Measurements from ENCODE around the gene LAMB3.
A peak's percentile ranks its signal among the peaks of the same experiment; 100 is the strongest.

Gene LAMB3

DNA sequence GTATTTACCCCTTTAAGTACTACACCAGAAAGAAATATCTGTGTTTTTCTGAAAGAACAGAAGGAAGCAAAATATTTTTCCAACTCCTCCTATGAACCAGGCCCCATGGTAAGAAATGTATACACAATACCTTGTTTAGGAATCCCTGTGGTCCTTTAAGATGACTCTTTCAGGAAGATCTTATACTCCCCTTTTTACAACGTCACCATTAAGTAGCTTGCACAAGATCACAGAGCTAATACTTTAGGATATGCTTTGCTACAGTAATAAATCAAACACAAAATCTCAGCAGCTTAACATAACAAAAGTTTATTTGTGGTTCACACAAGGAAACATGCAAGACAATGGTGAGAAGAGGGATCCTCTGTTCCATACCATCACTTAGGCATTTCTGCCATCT lies 8.8 kb upstream of the LAMB3 start:
- no peak for DNase-seq

DNA sequence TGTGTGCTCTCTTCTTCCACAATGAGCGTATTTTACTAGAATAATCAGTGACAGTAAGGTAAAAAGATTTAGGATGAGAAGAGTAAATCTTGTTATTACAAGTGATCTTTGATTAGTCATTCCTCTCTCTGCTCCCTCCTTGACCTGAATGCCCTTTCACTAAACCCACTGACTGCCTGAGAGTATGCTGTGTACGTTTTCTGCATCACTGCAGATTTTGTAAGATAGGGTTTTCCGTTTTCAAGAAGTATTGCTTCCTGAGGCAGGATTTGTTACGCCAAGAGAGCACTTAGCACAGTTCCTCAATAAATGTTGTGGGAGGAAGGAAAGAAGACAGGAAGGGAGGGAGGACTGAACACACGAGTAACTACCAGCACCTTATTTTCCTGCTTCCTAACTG lies 7.7 kb upstream of the LAMB3 start:
- no peak for DNase-seq

GRCh38 chr1:209657918-209658317 lies 5.7 kb upstream of the LAMB3 start:
- no peak for DNase-seq

- no peak for DNase-seq
These were observed 5.1 kb upstream of the LAMB3 start for GRCh38 chr1:209657140-209657879.

DNA sequence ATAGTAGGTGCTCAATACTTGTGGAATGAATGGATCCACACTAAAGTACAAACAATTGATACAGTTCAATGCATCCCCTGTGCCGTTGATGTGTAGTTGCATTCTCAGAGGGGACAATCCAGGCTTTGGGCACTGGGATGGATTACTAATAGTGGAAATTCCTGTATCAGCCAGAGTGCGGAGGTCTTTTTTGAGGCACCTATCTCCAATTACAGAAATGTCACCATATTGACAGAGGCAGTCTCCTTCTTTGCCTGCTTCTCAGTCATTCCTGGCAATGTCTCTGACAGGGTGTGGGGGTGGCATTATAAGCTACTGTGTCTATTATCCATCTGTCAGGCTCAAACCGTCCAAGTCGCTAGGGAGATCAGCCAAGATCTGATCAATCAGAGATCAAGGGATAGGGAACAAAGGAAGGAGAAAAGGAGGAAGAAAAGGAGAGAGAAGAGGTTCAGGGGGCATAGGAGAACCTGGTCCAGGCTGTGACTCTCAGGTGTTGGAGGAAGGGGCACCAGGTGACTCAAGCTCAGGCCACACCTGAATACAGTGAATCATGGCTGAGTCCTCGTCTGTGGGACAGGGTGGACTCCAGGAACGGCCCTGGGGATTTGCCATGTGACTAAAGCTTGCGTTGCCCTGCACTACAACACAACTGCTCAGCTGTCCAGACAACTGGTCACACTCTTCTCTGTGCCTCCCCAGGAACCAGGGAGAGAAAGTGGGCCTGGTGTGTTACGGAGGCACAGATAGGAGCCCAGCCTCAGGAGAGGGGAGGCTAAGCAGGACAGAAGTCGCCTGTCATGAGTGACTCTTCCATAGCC lies 3.4 kb upstream of the LAMB3 start:
- no peak for DNase-seq

GRCh38 chr1:209653915-209654351 lies 1.7 kb upstream of the LAMB3 start:
- no peak for DNase-seq

- peak; percentile 50 for DNase-seq
These were observed 712 bp upstream of the LAMB3 start for GRCh38 chr1:209652873-209653401.

DNA sequence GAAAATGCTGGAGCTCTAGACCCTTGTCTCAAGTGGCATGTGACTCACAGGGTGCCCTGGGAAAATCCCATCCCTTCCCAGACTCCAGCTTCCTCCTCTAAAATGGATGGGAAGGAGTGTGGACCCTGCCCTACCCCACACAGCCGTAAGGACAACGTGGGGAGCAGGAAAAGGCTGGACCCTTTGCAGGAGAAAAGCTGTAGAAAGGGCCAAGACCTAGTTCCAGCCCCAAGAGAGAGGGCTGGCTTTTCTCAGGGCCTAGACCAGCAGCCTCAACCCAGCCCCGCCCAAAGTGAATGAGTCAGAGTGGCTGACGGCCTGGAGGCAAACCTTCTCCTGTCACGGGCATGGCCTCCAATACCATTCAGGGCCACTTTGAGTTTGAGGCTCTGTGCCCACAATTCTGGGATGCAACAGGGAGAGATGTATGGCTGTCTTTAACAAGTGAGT lies 1.1 kb downstream of the LAMB3 start:
- peak; percentile 90 for DNase-seq

DNA sequence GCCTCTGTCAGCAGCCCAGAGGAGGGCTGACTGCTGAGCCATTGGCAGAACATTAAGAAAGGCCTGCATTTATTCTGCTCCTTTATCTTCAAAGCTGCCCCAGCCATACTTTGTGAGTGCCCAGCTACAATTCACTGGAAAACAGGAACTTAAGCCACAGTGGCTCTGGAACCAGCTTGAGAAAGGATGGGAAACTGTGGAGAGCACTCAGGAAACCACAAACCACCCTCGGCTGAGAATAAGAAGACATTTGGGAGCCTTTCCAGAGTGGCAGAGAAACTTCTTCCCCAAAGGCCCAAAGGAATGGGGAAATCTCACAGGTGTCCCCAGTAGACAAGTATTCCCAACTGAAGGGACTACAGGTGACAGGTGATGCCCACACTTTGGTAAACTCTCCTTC lies 1.8 kb downstream of the LAMB3 start:
- peak; percentile 50 for DNase-seq

- DNase-seq, result peak; percentile 92
These were observed 3.1 kb downstream of the LAMB3 start for GRCh38 chr1:209648931-209649776.

DNA sequence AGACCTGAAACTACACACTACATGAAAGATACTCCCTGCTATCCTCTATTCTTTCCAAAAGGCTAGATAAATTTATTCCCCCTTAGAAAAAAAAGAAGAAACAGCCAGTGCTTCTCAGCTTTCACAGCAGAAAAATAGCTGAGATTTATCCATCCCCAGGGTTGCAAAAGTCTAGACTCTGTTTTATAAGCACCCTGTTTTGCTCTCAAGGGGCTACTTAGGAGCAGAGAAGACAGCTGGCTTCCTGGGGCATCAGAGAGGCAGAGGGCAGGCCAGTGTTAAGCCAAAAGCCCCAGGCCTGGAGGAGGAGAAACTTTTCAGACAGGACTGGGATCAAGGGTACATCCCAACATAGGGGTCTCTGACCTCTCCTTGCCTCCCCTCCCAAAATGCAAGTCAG lies 3.9 kb downstream of the LAMB3 start:
- DNase-seq, result no peak

GRCh38 chr1:209647156-209647555 lies 5.1 kb downstream of the LAMB3 start:
- no peak for DNase-seq

GRCh38 chr1:209646558-209646957 lies 5.7 kb downstream of the LAMB3 start:
- DNase-seq, result peak; percentile 68

- DNase-seq, result no peak
These were observed 6.4 kb downstream of the LAMB3 start for GRCh38 chr1:209645574-209646452.

DNA sequence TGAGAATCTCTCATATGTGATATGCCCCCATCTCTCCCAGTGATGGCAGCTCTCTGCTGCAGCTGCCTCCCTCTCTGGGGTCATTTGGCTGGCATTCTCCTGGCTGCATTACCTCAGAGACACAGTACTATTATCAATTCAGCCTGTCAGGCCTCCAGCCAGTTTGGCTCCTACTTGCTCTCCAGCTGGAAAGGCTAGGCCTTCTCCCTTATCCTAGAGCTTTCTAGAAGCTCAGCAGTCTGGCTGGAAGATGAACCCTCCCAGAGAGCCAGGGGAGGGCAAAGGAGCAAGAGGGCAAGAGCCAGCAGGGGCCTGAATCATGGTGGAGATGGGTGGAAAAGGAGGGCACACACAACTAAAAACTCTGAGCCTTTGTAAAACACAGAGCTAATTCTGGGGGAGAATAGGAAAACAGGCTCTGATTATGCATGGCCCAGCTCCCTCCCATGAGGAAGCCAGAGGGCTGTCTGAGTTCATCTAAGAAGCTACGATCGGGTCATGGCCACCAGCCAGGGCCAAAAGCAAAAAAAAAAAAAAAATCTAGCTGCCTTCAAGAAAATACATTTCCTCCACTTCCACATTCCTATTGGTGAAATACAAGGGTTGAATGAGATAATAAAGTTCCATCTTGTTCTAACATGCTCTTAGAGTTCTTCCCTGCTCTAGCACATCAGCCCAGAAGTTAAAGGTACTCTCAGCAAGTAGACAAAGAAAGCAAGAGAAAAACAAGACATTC lies 8.8 kb downstream of the LAMB3 start:
- no peak for DNase-seq

GRCh38 chr1:209642816-209643215 lies 9.4 kb downstream of the LAMB3 start:
- DNase-seq, result no peak

DNA sequence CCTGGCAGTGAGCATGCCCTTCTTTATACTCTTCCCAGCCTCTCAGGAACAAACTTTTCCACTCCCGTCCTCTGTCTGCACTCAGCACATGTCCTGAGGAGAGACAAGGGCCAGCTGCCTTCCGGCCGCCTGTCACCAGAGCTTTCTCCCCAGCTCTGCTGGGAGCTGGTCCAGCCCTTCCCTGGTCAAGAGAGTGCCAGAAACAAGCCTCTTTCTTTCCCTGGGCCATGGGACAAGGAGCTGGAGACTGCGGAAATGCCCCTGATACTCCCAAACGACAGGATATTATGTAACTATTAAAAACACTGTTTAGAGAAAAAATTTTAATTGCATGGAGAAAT lies 10.4 kb downstream of the LAMB3 start:
- DNase-seq, result no peak

DNA sequence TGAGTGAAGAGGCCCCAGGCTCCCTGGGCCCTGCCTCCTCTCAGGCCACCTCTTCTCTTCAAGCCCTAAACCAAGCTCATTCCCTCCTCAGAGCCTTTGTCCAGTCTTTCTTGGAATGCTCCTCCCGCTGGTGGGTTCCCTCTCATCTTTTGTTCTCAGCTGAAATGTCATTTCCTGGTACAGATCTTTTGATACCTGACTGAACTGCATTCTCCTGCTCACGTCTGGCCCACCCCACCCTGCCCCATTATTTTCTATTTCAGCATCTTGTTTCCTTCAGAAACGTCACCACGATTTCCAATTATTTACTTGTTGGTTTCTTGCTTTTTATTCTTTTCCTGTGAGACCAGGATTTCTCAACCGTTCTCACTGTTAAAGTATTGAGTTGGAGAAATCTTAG lies 16.4 kb downstream of the LAMB3 start:
- no peak for DNase-seq

DNA sequence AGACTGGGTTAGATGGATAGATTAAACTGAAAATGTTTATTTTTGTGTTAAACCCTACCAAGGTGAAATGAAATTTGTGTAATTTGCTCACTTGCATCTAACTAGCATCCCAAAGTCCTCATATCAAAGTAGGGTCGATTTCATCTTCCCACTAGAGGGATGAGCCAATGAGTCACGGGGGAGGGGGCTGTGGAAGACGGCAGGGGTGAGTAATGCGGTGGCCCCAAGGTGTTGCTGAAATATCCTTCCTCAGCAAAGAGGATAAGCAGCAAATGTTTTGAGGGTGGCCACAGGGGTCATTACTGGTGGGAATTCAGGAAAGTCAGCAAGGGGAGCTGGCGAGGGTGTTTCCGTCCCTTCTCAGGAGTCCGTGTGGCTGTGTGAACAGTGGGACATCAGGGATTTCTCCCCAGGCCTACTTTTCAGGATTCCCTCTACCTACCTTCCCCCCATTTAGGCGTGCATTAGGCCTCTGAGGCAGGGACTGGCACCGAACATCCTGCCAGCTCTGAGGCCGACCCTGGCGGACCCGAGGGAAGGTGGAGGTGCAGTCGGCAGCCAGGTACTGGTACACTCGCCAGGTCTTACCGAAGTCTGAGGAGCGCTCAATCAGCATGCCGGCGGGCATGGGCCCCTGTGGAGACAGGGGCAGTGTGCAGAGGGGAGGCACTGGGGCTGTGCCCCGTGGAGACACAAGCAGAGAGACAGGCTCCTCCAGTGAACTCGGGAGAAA lies 18.1 kb downstream of the LAMB3 start:
- DNase-seq, result peak; percentile 18

DNA sequence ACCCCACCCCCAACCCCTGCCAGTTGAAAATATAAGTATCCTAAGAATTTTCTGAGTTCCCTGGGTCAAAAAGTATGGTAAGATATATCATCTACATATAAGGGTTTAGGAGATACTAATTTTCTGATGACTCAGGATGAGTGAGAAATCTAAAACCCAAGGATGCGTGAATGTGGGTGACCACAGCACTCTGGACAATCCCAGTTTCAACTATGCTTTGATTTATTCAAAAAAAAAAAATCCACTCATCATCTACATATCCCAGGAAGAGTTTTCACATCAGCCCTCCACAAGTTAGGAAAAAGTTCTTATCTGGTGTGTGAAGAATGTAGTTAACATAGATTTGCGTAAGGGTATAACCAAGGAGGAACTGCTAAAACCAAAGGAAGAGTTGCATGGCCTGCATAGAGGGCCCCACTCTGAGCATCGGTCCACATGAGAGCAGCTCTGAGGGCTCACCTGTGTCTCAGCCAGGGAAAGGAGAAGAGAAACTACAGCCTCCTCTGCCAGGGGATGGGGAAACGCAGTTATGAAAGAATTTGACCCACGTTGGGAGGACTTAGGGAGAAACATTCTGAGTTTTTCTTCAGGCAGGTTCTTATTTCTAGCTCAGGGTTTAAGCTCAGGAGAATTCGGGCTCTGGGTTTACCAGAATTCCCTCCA lies 18.8 kb downstream of the LAMB3 start:
- peak; percentile 69 for DNase-seq
